HG03354 (cell line): ENCODE measurements around the gene TRPM5.

Source experiments
- ATAC-seq: cut with Tn5 transposase; IDR thresholded peaks from one replicate; pipeline ENCODE4 v1.9.1; 2021; ENCODE audit warnings: mild to moderate bottlenecking; ENCODE audit not compliant: unreplicated experiment, poor library complexity, severe bottlenecking

TRPM5 gene

GRCh38 chr11:2395211-2395730 lies 49.0 kb downstream of the TRPM5 start:
- ATAC-seq: no peak

- no peak for ATAC-seq
These were observed 49.6 kb downstream of the TRPM5 start for GRCh38 chr11:2394818-2395105.
